IPS-15b (cell line): Measurements from ENCODE around the gene ELN.

Experiments used
- H3K27me3 ChIP-seq: one replicate; pipeline ENCODE4 v1.6.1; 2013; ENCODE audit warnings: low read length; ENCODE audit not compliant: control insufficient read depth, insufficient read depth
- H3K36me3 ChIP-seq: one replicate; pipeline ENCODE4 v1.6.1; 2013; ENCODE audit warnings: low read length; ENCODE audit not compliant: control insufficient read depth, insufficient read depth
- H3K4me1 ChIP-seq: one replicate; pipeline ENCODE4 v1.6.1; 2013; ENCODE audit warnings: mild to moderate bottlenecking, low read length; ENCODE audit not compliant: control insufficient read depth, insufficient read depth
- H3K4me3 ChIP-seq: one replicate; pipeline ENCODE4 v1.5.1; 2013; ENCODE audit warnings: low read depth, low read length
- H3K9ac ChIP-seq: one replicate; pipeline ENCODE4 v1.6.1; 2013; ENCODE audit warnings: low read depth, mild to moderate bottlenecking, low read length
- H3K9me3 ChIP-seq: one replicate; pipeline ENCODE4 v1.6.1; 2013; ENCODE audit warnings: mild to moderate bottlenecking, low read length; ENCODE audit not compliant: control insufficient read depth, insufficient read depth

ELN gene

DNA sequence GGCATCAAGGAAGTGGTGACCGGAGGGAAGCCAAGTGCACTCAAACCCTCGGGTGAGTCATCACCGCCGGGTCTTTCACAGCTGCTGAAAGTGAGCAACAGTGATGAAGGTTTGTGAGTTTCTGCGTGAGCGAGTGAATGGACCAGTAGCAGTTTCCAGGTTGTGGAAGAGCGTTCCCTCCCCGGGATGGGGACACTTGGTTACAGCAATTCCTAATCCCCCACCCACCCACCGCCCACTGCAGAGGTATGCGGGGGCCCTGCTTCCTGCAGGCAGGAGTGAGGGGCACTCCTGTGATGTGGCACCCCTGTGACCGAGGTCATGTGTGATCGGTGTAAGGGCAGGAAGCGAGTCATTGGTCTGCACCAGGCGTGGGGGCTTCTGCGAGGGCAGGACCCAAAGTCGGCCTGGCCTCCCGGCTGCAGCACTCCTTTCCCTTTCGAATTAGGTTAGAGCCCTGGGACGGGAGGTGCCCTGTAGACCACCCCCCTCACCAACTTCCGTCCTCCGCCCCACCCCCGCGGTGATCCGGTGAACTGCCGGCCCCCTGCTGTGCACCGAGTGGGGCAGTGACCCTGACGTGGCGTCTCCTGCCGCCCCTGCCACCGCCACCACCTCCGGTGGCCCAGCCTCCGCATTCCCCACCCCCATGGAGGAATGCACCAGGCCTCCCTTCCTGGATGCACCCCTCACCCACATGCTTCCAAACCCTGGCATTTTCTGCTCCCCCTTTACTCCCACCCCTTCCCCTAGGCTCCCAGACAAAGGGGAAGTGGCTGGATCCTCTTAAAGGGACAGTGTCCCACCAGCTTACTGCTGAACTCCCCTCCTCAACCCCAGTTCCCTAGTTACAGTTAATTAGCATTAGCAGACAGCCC is 66.5 kb downstream of the ELN start:
- peaks cover 7% of the 10 kb centered on the region for H3K4me1 ChIP-seq
- peak overlapping the region; percentile 73 for H3K9ac ChIP-seq
- no peaks in the 10 kb centered on the region for H3K27me3 ChIP-seq
- H3K36me3 ChIP-seq, result peaks cover 24% of the 10 kb centered on the region
- peak overlapping the region; percentile 52 for H3K4me3 ChIP-seq
- peaks cover 4% of the 10 kb centered on the region for H3K9me3 ChIP-seq

DNA sequence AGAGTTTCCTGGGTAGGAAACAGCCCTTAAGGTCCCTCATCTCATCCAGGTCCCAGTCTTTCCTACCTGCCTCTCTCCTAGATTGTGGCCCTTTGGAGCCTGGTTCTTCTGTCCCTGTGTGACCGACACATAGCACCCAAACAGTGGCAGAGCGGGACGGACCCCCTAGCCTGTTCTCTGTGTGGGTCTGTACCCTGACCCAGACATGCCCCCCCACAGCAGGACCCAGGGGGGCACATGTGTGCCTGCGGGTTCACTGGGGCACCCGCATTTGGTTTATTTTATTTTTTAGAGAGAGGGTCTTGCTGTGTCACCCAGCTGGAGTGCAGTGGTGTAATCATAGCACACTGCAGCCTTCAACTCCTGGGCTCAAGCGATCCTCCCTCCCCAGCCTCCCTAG is 67.2 kb downstream of the ELN start:
- no peak overlapping the region for H3K9ac ChIP-seq

DNA sequence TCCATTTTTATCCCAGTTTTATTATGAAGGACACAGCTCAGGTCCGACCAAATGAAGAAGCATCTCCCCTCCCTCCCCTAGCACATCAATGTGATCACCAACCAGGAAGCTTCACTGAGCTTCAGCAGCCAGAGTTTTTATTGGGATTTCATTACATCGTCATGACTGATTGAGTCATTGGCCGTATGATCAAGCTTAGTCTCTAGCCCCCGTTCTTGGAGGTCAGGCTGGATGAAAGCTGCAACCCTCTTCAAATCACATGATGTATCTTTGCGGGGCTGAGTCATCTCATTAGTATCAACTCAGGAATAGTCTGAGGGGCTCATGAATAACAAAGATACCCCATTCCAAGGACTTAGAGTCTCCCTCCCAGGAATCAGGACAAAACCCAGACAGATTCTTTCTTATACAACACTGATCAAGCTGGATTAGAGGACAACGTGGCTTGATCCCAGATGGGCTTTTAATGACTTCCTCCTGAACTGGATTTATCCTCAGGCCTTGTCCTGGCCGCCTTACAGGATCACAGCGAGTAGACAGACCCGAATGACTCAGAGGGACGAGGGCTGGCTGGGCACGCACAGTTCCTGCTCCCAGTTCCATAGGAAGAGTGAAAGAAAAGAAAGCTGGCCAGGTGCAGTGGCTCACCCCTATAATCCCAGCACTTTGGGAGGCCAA is 70.1 kb downstream of the ELN start:
- H3K9me3 ChIP-seq, result peaks cover 4% of the 10 kb centered on the region
- H3K4me3 ChIP-seq, result no peak overlapping the region
- H3K36me3 ChIP-seq, result peaks cover 28% of the 10 kb centered on the region
- no peaks in the 10 kb centered on the region for H3K27me3 ChIP-seq
- peaks cover 7% of the 10 kb centered on the region for H3K4me1 ChIP-seq
- no peak overlapping the region for H3K9ac ChIP-seq

More for the DNA sequence above, 67.2 kb downstream of the ELN start:
- no peaks in the 10 kb centered on the region for H3K27me3 ChIP-seq
- H3K4me1 ChIP-seq, result peaks cover 7% of the 10 kb centered on the region
- H3K36me3 ChIP-seq, result peaks cover 25% of the 10 kb centered on the region
- H3K4me3 ChIP-seq, result peak overlapping the region; percentile 52
- H3K9me3 ChIP-seq, result peaks cover 4% of the 10 kb centered on the region

DNA sequence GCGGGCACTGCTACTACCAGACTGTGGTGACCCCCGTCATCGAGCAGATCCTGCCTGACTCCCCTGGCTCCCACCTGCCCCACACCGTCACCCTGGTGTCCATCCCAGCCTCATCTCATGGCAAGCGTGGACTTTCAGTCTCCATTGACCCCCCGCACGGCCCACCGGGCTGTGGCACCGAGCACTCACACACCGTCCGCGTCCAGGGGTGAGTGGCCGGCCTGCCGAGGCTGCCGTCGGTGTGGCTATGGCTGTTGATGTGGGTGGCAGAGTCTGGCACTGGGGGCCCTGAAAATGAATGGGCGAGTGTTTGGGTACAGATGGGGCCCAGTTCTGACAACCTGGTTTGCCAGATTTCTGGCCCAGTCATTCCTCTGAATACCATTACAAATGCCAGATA is 71.1 kb downstream of the ELN start:
- Histone ChIP-seq H3K9me3 (peaks cover 4% of the 10 kb centered on the region), H3K4me1 (peaks cover 3% of the 10 kb centered on the region), H3K4me3 (no peak overlapping the region), H3K36me3 (peaks cover 25% of the 10 kb centered on the region), H3K27me3 (no peaks in the 10 kb centered on the region), H3K9ac (no peak overlapping the region)

DNA sequence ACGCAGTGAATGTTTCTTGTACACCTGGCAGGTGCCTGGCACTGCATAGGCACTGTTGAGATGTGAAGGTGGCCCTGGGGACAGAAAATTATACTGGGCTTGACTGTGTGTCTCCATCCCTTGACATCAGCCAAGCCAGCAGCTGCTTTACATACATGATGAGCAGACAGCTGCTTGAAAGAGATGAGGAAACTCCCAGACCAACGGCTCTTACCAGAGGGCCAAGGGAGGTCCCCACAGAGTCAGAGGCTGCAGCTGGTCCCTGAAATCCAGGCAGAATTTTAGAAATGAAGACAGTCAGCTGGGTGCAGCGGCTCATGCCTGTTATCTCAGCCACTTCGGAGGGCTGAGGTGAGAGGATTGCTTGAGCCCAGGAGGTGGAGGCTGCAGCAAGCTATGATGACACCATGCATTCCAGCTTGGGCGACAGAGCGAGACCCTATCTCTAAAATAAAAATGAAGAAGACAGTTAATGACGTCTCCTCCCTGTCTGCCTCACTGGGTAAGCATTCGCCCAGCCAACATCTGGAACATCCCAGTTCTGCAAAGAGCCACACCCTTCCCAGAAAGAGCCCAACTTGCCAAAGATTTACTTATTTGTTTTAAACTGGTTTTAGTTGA is 73.2 kb downstream of the ELN start:
- Histone ChIP-seq H3K4me1 (no peaks in the 10 kb centered on the region), H3K9me3 (peaks cover 4% of the 10 kb centered on the region), H3K9ac (no peak overlapping the region), H3K36me3 (peaks cover 30% of the 10 kb centered on the region), H3K27me3 (no peaks in the 10 kb centered on the region), H3K4me3 (no peak overlapping the region)

DNA sequence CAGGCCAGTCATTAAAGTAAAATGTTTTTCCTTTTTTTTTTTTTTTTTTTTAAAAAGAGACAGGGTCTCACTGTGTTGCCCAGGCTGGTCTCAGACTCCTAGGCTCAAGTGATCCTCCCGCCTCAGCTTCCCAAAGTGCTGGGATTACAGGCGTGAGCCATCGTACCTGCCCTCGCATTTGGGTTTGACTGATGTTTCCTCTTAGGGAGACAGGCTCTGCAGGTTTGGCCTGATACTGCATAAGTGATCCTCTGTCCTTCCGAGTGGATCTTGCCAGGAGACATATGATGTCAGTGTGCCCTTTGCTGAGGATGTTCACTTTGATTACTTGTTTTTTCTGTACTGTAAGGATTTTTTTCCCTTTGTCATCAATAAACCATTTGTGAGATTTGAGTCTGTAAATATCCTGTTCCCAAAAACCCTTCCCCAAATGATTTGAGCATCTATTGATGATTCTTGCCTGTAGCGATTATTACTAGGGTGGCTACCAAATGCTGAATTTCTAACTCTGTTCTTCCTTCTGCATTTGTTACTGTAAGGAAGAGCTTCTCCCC is 75.3 kb downstream of the ELN start:
- Histone ChIP-seq H3K4me1 (no peaks in the 10 kb centered on the region), H3K4me3 (no peak overlapping the region), H3K36me3 (peaks cover 31% of the 10 kb centered on the region), H3K9ac (no peak overlapping the region), H3K9me3 (no peaks in the 10 kb centered on the region), H3K27me3 (no peaks in the 10 kb centered on the region)

DNA sequence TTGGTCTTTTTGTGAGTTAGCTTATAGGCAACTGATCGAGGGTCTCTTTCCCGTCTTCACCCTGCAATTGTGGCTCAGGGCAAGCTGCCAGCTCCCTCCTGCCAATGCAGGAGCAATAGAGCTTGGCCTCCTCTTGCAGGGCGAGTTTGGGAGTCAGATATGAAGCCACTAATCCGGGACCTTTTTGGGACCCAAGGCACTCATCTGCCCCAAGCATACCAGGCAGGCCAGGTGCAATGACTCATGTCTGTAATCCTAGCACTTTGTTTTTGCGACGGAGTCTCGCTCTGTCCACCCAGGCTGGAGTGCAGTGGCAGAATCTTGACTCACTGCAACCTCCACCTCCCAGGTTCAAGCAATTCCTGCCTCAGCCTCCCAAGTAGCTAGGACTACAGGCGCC is 76.7 kb downstream of the ELN start:
- no peak overlapping the region for H3K9ac ChIP-seq

DNA sequence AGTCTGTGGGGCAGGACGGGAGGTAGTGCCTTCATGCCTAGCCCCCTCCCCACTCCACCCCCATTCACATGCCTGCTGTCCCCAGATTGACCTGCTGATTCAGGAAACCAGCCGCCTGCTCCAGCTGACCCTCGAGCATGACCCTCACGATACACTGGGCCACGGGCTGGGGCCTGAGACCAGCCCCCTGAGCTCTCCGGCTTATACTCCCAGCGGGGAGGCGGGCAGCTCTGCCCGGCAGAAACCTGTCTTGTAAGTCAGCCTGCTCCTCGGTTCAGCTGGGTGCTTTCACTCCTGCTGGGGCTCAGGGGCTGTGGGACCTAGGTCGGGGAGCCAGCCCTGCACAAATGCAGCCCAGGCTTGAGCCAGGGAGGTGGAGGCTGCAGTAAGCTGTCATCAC is 78.0 kb downstream of the ELN start:
- Histone ChIP-seq H3K36me3 (peaks cover 32% of the 10 kb centered on the region), H3K4me1 (no peaks in the 10 kb centered on the region), H3K4me3 (no peak overlapping the region), H3K9me3 (no peaks in the 10 kb centered on the region), H3K9ac (no peak overlapping the region), H3K27me3 (no peaks in the 10 kb centered on the region)

More for the DNA sequence above, 76.7 kb downstream of the ELN start:
- Histone ChIP-seq H3K36me3 (peaks cover 32% of the 10 kb centered on the region), H3K27me3 (no peaks in the 10 kb centered on the region), H3K9me3 (no peaks in the 10 kb centered on the region), H3K4me3 (no peak overlapping the region), H3K4me1 (no peaks in the 10 kb centered on the region)

DNA sequence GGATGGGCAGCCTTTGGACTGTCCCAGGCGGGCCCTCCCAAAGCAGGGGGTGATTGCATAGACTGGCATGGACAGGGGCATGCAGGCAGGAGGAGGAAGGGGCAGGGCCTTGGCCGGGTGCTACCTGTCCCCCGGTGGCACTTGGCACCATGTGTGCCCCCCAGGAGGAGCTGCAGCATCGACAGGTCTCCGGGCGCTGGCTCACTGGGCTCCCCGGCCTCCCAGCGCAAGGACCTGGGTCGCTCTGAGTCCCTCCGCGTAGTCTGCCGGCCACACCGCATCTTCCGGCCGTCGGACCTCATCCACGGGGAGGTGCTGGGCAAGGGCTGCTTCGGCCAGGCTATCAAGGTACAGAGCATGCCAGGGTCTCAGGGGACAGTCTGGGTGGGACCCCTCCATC is 78.9 kb downstream of the ELN start:
- peaks cover 36% of the 10 kb centered on the region for H3K36me3 ChIP-seq

DNA sequence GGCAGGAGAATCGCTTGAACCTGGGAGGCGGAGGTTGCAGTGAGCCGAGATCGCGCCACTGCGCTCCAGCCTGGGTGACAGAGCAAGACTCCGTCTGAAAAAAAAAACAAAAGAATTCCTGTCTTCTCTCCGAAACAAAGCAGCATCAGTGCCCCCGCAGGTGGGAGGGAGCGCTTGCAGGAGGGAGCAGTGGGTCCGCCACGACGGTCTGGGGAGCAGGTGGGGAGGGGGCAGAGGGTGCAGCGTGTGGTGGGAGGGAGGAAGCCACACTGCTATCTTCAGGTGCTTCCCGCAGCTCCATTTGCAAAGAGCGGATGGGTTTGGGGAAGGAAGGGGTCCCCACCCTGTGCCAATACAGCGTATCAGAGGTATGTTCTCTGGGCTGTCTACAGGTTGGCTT is 87.4 kb downstream of the ELN start:
- H3K4me1 ChIP-seq, result no peaks in the 10 kb centered on the region
- peaks cover 30% of the 10 kb centered on the region for H3K36me3 ChIP-seq
- no peaks in the 10 kb centered on the region for H3K9me3 ChIP-seq
- no peak overlapping the region for H3K4me3 ChIP-seq
- H3K27me3 ChIP-seq, result no peaks in the 10 kb centered on the region
- H3K9ac ChIP-seq, result no peak overlapping the region

More for the DNA sequence above, 78.9 kb downstream of the ELN start:
- H3K9ac ChIP-seq, result no peak overlapping the region
- H3K27me3 ChIP-seq, result no peaks in the 10 kb centered on the region
- H3K9me3 ChIP-seq, result no peaks in the 10 kb centered on the region
- no peaks in the 10 kb centered on the region for H3K4me1 ChIP-seq
- no peak overlapping the region for H3K4me3 ChIP-seq

DNA sequence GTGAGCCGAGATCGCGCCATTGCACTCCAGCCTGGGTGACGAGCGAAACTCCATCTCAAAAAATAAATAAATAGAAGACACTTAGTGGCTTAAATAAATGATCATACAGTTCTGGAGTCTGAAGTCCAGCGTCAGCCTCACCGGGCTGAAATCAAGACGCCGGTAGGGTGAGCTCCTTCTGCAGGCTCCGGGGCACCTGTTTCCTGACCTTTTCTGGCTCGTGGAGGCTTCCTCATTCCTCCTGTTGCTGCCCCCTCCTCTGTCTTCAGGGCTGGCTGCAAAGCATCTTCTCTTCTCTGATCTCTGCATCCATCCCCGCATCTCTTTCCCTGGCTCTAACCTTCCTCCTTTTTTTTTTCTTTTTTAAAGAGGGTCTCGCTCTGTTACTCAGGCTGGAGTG is 88.4 kb downstream of the ELN start:
- Histone ChIP-seq H3K4me3 (no peak overlapping the region), H3K36me3 (peaks cover 38% of the 10 kb centered on the region), H3K27me3 (no peaks in the 10 kb centered on the region), H3K9me3 (no peaks in the 10 kb centered on the region), H3K9ac (no peak overlapping the region), H3K4me1 (no peaks in the 10 kb centered on the region)
